Loucy (cell line): ENCODE measurements around the gene OR2AJ1.

Experiments used
- EZH2phosphoT487 ChIP-seq: fragments of 200-600 bp; IDR thresholded peaks from 2 replicates; pipeline ENCODE4 v1.6.1; 2018; ENCODE audit warnings: antibody characterized with exemption, mild to moderate bottlenecking, moderate library complexity, borderline replicate concordance
- TF ChIP-seq, protein P1 (sequence below): fragments of 200-600 bp; sonication (generic); conservative IDR thresholded peaks from 2 replicates; pipeline ENCODE4 v1.5.1; 2014; ENCODE audit warnings: mild to moderate bottlenecking, antibody characterized with exemption, low read length

DNA sequence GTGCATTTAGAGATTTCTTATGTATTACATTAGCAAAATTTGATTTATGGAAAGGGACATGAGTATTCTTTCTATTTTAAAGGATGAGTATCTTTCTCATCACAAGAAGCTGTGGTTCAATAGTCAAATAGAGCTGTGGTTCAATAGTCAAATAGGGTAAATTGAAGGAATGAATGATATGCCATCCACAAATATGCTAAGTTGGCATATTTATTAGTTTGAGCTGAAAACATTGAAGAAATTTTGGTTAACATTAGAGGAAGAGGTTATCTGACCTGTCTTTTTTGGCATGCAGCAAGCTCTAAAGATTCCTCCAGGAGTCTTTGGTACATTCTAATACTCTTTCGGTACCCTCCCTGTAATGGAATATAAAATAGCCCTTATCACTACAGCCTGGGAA, 28.7 kb downstream of the OR2AJ1 start:
- TF ChIP-seq, protein P1, sequence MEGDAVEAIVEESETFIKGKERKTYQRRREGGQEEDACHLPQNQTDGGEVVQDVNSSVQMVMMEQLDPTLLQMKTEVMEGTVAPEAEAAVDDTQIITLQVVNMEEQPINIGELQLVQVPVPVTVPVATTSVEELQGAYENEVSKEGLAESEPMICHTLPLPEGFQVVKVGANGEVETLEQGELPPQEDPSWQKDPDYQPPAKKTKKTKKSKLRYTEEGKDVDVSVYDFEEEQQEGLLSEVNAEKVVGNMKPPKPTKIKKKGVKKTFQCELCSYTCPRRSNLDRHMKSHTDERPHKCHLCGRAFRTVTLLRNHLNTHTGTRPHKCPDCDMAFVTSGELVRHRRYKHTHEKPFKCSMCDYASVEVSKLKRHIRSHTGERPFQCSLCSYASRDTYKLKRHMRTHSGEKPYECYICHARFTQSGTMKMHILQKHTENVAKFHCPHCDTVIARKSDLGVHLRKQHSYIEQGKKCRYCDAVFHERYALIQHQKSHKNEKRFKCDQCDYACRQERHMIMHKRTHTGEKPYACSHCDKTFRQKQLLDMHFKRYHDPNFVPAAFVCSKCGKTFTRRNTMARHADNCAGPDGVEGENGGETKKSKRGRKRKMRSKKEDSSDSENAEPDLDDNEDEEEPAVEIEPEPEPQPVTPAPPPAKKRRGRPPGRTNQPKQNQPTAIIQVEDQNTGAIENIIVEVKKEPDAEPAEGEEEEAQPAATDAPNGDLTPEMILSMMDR = no peak
- TF ChIP-seq EZH2phosphoT487 = no peak
